ENCODE results near the gene SPPL2B.

- TF ChIP-seq, protein P1, sequence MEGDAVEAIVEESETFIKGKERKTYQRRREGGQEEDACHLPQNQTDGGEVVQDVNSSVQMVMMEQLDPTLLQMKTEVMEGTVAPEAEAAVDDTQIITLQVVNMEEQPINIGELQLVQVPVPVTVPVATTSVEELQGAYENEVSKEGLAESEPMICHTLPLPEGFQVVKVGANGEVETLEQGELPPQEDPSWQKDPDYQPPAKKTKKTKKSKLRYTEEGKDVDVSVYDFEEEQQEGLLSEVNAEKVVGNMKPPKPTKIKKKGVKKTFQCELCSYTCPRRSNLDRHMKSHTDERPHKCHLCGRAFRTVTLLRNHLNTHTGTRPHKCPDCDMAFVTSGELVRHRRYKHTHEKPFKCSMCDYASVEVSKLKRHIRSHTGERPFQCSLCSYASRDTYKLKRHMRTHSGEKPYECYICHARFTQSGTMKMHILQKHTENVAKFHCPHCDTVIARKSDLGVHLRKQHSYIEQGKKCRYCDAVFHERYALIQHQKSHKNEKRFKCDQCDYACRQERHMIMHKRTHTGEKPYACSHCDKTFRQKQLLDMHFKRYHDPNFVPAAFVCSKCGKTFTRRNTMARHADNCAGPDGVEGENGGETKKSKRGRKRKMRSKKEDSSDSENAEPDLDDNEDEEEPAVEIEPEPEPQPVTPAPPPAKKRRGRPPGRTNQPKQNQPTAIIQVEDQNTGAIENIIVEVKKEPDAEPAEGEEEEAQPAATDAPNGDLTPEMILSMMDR (IDR thresholded peaks at IDR 0.05; ENCODE audit: insufficient read depth, low read length, poor library complexity, severe bottlenecking), result no peak
- no peak for TF ChIP-seq EZH2phosphoT487 (conservative IDR thresholded peaks at IDR 0.05; ENCODE audit: low read length)
Observed at GRCh38 chr19:2343289-2343982, 15.0 kb downstream of the SPPL2B start.

Data from SU-DHL-6 (cell line).